Measurements from ENCODE around the gene PTPRH.

- TF ChIP-seq CTCF (IDR thresholded peaks at IDR 0.05) (no peak), POLR2A (IDR thresholded peaks at IDR 0.05; ENCODE audit: low read depth) (no peak), POLR2AphosphoS5 (IDR thresholded peaks at IDR 0.05) (no peak)
Measured at GRCh38 chr19:55239004-55239403, 29.7 kb upstream of the PTPRH start.
